ENCODE data around the gene ABCC6.

The ABCC6 gene

GRCh38 chr16:16140537-16140936 lies 82.8 kb downstream of the ABCC6 start:
- TF ChIP-seq GABPA (IDR thresholded peaks at IDR 0.05; ENCODE audit: low read depth) (no peak), CTCF (IDR thresholded peaks at IDR 0.05; ENCODE audit: insufficient read depth, low read length) (no peak), REST (IDR thresholded peaks at IDR 0.05; ENCODE audit: insufficient replicate concordance, low read depth) (no peak), SPI1 (IDR thresholded peaks at IDR 0.05; ENCODE audit: borderline replicate concordance, low read depth) (no peak), POLR2AphosphoS5 (IDR thresholded peaks at IDR 0.05; ENCODE audit: low read depth) (no peak)
- DNase-seq (ENCODE audit: low read depth in 1 of 2, low spot score in 1 of 2) = no peak
- H3K27me3 ChIP-seq (ENCODE audit: insufficient read depth, poor library complexity, severe bottlenecking) = no peaks in the 10 kb centered on the region
- no peak overlapping the region for H3K27ac ChIP-seq (replicated peaks)
- H3K4me3 ChIP-seq (replicated peaks; ENCODE audit: insufficient read depth, low read length) = no peak overlapping the region

- no peak for DNase-seq (ENCODE audit: low read depth in 1 of 2, low spot score in 1 of 2)
- Histone ChIP-seq H3K4me3 (replicated peaks; ENCODE audit: insufficient read depth, low read length) (no peak overlapping the region), H3K27me3 (ENCODE audit: insufficient read depth, poor library complexity, severe bottlenecking) (no peaks in the 10 kb centered on the region), H3K27ac (replicated peaks) (no peak overlapping the region)
- TF ChIP-seq POLR2AphosphoS5 (IDR thresholded peaks at IDR 0.05; ENCODE audit: low read depth) = no peak
- no peak for TF ChIP-seq SPI1 (IDR thresholded peaks at IDR 0.05; ENCODE audit: borderline replicate concordance, low read depth)
- TF ChIP-seq GABPA (IDR thresholded peaks at IDR 0.05; ENCODE audit: low read depth) = no peak
Measured at GRCh38 chr16:16139806-16140205, 83.5 kb downstream of the ABCC6 start.

- TF ChIP-seq GABPA (IDR thresholded peaks at IDR 0.05; ENCODE audit: low read depth) = no peak
- no peak for TF ChIP-seq SPI1 (IDR thresholded peaks at IDR 0.05; ENCODE audit: borderline replicate concordance, low read depth)
- TF ChIP-seq CTCF (IDR thresholded peaks at IDR 0.05; ENCODE audit: insufficient read depth, low read length) = no peak
- TF ChIP-seq REST (IDR thresholded peaks at IDR 0.05; ENCODE audit: insufficient replicate concordance, low read depth) = no peak
- H3K4me3 ChIP-seq (replicated peaks; ENCODE audit: insufficient read depth, low read length) = no peak overlapping the region
- no peaks in the 10 kb centered on the region for H3K27me3 ChIP-seq (ENCODE audit: insufficient read depth, poor library complexity, severe bottlenecking)
- no peak overlapping the region for H3K27ac ChIP-seq (replicated peaks)
- DNase-seq (ENCODE audit: low read depth in 1 of 2, low spot score in 1 of 2) = no peak
Measured at GRCh38 chr16:16139061-16139460, 84.2 kb downstream of the ABCC6 start.

GRCh38 chr16:16138034-16138635 lies 85.2 kb downstream of the ABCC6 start:
- Histone ChIP-seq H3K27me3 (ENCODE audit: insufficient read depth, poor library complexity, severe bottlenecking) (no peaks in the 10 kb centered on the region), H3K4me3 (replicated peaks; ENCODE audit: insufficient read depth, low read length) (no peak overlapping the region), H3K27ac (replicated peaks) (no peak overlapping the region)
- no peak for DNase-seq (ENCODE audit: low read depth in 1 of 2, low spot score in 1 of 2)
- TF ChIP-seq POLR2AphosphoS5 (IDR thresholded peaks at IDR 0.05; ENCODE audit: low read depth) (no peak), SPI1 (IDR thresholded peaks at IDR 0.05; ENCODE audit: borderline replicate concordance, low read depth) (no peak), REST (IDR thresholded peaks at IDR 0.05; ENCODE audit: insufficient replicate concordance, low read depth) (no peak), GABPA (IDR thresholded peaks at IDR 0.05; ENCODE audit: low read depth) (no peak), CTCF (IDR thresholded peaks at IDR 0.05; ENCODE audit: insufficient read depth, low read length) (no peak)
